Measurements from ENCODE around the gene NPY2R. TPM values are rescaled to one million over a fixed set of nuclear protein-coding genes. Genes with fewer than 3 reads are reported as not detected.

Gene NPY2R, protein sequence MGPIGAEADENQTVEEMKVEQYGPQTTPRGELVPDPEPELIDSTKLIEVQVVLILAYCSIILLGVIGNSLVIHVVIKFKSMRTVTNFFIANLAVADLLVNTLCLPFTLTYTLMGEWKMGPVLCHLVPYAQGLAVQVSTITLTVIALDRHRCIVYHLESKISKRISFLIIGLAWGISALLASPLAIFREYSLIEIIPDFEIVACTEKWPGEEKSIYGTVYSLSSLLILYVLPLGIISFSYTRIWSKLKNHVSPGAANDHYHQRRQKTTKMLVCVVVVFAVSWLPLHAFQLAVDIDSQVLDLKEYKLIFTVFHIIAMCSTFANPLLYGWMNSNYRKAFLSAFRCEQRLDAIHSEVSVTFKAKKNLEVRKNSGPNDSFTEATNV
- 2.1 and 7.3 TPM in 2 replicates for total RNA-seq

DNA sequence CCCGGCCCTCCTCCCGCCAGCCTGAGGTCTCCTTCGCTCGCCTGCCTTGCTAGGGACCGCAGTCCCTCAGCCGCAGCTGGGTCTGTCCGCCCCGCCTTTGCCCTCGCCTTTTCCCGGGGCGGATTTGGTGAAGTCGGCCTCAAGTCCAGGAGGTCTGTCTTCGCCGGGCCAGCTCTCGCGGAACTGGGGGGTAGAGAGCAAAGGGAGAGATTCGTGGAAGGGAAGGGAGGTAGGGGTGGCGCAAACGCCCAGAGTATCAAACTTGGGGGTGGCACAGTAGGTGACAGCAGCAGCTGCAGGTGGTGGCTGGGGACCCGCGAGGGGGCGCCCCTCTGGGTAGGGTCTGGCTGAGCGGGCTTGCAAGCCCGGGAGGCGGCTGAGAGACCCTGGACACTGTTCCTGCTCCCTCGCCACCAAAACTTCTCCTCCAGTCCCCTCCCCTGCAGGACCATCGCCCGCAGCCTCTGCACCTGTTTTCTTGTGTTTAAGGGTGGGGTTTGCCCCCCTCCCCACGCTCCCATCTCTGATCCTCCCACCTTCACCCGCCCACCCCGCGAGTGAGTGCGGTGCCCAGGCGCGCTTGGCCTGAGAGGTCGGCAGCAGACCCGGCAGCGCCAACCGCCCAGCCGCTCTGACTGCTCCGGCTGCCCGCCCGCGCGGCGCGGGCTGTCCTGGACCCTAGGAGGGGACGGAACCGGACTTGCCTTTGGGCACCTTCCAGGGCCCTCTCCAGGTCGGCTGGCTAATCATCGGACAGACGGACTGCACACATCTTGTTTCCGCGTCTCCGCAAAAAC lies at the start of gene NPY2R:
Gene NPY2R (plus strand): TSS at position 379 of the 797 bp plus-strand sequence. CDS start 5,304 bp downstream, outside the sequence.

Other genes starting within 250 kb of the NPY2R start
- gene MAP9, start 168.3 kb downstream of the NPY2R start, total RNA-seq = 8.1 and 11.2 TPM in 2 replicates